ENCODE results near the gene RAMP1.

DNA sequence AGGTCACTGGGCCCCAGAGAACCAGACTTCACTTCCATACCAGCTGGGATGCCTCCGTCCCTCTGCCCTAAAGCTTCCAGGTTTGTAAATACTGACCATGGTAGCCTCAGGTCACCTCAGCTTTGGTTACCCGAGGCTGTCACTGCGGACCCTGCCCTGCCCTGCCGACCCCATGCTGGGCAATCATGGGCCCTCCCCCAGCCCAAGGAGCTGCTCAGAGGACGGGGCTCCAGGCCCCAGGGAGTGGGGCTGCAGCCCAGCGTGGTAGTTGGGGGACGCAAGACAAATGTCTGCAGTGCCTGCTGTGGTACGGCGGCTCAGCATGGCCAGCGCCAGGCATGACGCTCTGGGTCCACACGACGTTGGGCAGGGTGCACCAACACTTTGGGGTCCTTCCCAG lies 25.3 kb downstream of the RAMP1 start:
- no peak for TF ChIP-seq CTCF (IDR thresholded peaks at IDR 0.05)
- no peak for TF ChIP-seq POLR2A (IDR thresholded peaks at IDR 0.05)
